K562 (cell line): Measurements from ENCODE around the gene ASS1. TPM values are rescaled to one million over a fixed set of nuclear protein-coding genes. Genes with fewer than 3 reads are reported as not detected.

Source experiments
- CBX1 ChIP-seq: sonication (generic); IDR thresholded peaks from 2 replicates; pipeline ENCODE4 v1.6.1; 2016; ENCODE audit warnings: antibody characterized with exemption, low read depth, mild to moderate bottlenecking
- CREB3L1 ChIP-seq: fragments of 450-650 bp; IDR thresholded peaks from 2 replicates; pipeline ENCODE4 v1.6.1; 2014; ENCODE audit warnings: low read depth, mild to moderate bottlenecking, moderate library complexity, borderline replicate concordance
- HDAC2 ChIP-seq: fragments of 450-650 bp; IDR thresholded peaks from 2 replicates; pipeline ENCODE4 v1.6.1; 2016; ENCODE audit warnings: mild to moderate bottlenecking
- KDM4B ChIP-seq, 2 experiments: fragments of 450-650 bp in 1 of 2; sonication (generic) in 1 of 2; IDR thresholded peaks; 2 replicates each; pipeline ENCODE4 v1.6.1; 2016 to 2017; ENCODE audit warnings: borderline replicate concordance in 2 of 2, antibody characterized with exemption in 1 of 2, low read depth in 1 of 2, mild to moderate bottlenecking in 1 of 2
- LCOR ChIP-seq: sonication (generic); formaldehyde crosslinking; IDR thresholded peaks from 2 replicates; pipeline ENCODE4 v1.8.0; 2022; ENCODE audit warnings: mild to moderate bottlenecking, missing genetic modification reagents
- LEF1 ChIP-seq: fragments of 450-650 bp; IDR thresholded peaks from 2 replicates; pipeline ENCODE4 v1.6.1; 2016; ENCODE audit warnings: mild to moderate bottlenecking
- MAZ ChIP-seq, 2 experiments: fragments of 450-650 bp in 1 of 2; sonication (generic) in 1 of 2; formaldehyde crosslinking; IDR thresholded peaks in 1 of 2; conservative IDR thresholded peaks in 1 of 2; 2 replicates each; pipeline versions ENCODE4 v1.4.0 to v1.5.0; 2020; ENCODE audit warnings: mild to moderate bottlenecking in 1 of 2, missing genetic modification reagents in 1 of 2
- MTA2 ChIP-seq: fragments of 450-650 bp; IDR thresholded peaks from 2 replicates; pipeline ENCODE4 v1.6.1; 2016; ENCODE audit warnings: low read depth
- NCOA4 ChIP-seq: fragments of 450-650 bp; IDR thresholded peaks from 2 replicates; pipeline ENCODE4 v1.6.1; 2018; ENCODE audit warnings: mild to moderate bottlenecking; ENCODE audit not compliant: partially characterized antibody
- NR4A1 ChIP-seq, 2 experiments: fragments of 250-450 bp in 1 of 2; fragments of 450-650 bp in 1 of 2; sonication (Bioruptor Pico) in 1 of 2; IDR thresholded peaks; 2 replicates each; pipeline versions ENCODE4 v1.4.0 to v1.6.1; 2016 to 2020; ENCODE audit warnings: mild to moderate bottlenecking in 2 of 2, missing compliant biosample characterization in 1 of 2, missing genetic modification characterization in 1 of 2, moderate library complexity in 1 of 2
- POLR2B ChIP-seq: fragments of 450-650 bp; IDR thresholded peaks from 2 replicates; pipeline ENCODE4 v1.6.1; 2018; ENCODE audit warnings: low read depth; ENCODE audit not compliant: partially characterized antibody
- POLR3A ChIP-seq: IDR thresholded peaks from 2 replicates; pipeline ENCODE4 v1.6.1; 2011; ENCODE audit warnings: borderline replicate concordance, mild to moderate bottlenecking, moderate library complexity; ENCODE audit not compliant: insufficient read length, insufficient read depth; ENCODE audit errors: extremely low read depth
- SMAD4 ChIP-seq: fragments of 250-450 bp; sonication (Bioruptor Pico); conservative IDR thresholded peaks from 2 replicates; pipeline ENCODE4 v1.8.0; 2021; ENCODE audit warnings: inconsistent platforms, mild to moderate bottlenecking, moderate library complexity
- TCF7 ChIP-seq: sonication (generic); IDR thresholded peaks from 2 replicates; pipeline ENCODE4 v1.6.1; 2016; ENCODE audit warnings: antibody characterized with exemption, borderline replicate concordance
- TSC22D4 ChIP-seq: fragments of 450-650 bp; IDR thresholded peaks from 2 replicates; pipeline ENCODE4 v1.6.1; 2016; ENCODE audit warnings: missing genetic modification characterization, missing biosample characterization, control low read depth
- ZNF511 ChIP-seq: sonication (generic); formaldehyde crosslinking; IDR thresholded peaks from 2 replicates; pipeline ENCODE4 v1.8.0; 2022; ENCODE audit warnings: mild to moderate bottlenecking, missing genetic modification reagents
- polyA plus RNA-seq, 8 experiments: library from polyadenylated mRNA; depleted of rRNA in 4 of 8; stranded (reverse) in 5 of 8; unstranded in 3 of 8; fragments of >200 nt; fragmentation: Nextera tagmentation in 2 of 8; fragmentation: Illumina TruSeq in 1 of 8; extraction: Ambion mirVana in 2 of 8; extraction: Trizol in 1 of 8; gene quantifications; 2 replicates each; pipeline versions ENCODE4 v1.2.1 to v1.2.3, GENCODE V29; 2011 to 2014; ENCODE audit warnings: inconsistent platforms in 1 of 8, missing spikeins in 1 of 8
- total RNA-seq, 7 experiments: library from RNA; depleted of rRNA in 6 of 7; stranded (reverse); fragments of >200 nt in 6 of 7; fragmentation: Illumina TruSeq in 2 of 7; extraction: Trizol in 2 of 7; gene quantifications; 2 replicates each; pipeline versions ENCODE4 v1.2.1 to v1.2.3, GENCODE V29; 2011 to 2021; ENCODE audit warnings: low replicate concordance in 1 of 7
- TF ChIP-seq, protein P1 (sequence below): fragments of 250-450 bp; sonication (Bioruptor Pico); IDR thresholded peaks from 2 replicates; pipeline ENCODE4 v1.4.0; 2020; ENCODE audit warnings: mild to moderate bottlenecking
- TF ChIP-seq, protein P2 (sequence below): fragments of 450-650 bp; IDR thresholded peaks from 2 replicates; pipeline ENCODE4 v1.6.1; 2017; ENCODE audit warnings: antibody characterized with exemption
- TF ChIP-seq, protein P3 (sequence below): fragments of 250-450 bp; sonication (Bioruptor Pico); IDR thresholded peaks from 2 replicates; pipeline ENCODE4 v1.8.0; 2021; ENCODE audit warnings: mild to moderate bottlenecking, moderate library complexity

ASS1 gene
- total and polyA plus RNA-seq, 9 of the 15 experiments (the other 6 are each of a cell fraction or from before 2014, with no cell fraction given) = 1.5 to 5.7 (median 3.7) TPM

DNA sequence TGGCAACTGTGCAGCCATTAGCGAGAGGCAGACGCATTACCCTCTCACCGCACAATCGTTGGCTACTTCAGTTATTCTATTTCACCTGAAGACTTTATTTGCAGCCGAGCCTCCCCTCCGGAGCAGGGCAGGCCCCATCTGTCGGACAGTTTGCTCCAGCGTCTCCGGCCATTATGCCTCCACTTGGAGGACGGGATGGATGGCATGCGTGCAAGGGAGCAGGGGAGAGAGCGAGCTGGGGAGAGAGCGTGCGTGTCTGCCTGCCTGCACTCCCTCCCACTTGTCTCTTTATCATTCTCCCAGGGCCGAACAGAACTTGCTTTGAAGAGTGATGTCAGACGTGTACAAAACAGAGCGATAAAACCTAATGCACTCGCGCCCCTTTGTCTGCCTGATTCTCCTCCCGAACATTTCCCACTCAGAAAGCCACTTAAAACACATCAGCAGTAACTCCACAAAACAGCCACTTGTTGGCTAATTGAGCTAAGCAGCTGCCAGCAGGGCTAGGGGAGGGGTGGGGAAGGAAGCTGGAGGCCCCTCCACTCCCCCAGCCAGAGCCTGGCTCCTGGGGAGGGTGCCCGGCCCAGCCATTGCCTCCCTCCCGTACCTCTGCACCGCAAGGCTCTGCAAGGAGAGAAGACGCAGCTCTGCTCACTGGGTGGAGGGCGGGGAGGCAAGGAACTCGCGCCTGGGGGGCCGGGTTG is 91.2 kb downstream of the ASS1 start (continued):
- TF ChIP-seq, protein P1, sequence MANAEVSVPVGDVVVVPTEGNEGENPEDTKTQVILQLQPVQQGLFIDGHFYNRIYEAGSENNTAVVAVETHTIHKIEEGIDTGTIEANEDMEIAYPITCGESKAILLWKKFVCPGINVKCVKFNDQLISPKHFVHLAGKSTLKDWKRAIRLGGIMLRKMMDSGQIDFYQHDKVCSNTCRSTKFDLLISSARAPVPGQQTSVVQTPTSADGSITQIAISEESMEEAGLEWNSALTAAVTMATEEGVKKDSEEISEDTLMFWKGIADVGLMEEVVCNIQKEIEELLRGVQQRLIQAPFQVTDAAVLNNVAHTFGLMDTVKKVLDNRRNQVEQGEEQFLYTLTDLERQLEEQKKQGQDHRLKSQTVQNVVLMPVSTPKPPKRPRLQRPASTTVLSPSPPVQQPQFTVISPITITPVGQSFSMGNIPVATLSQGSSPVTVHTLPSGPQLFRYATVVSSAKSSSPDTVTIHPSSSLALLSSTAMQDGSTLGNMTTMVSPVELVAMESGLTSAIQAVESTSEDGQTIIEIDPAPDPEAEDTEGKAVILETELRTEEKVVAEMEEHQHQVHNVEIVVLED = no peak
- TF ChIP-seq TSC22D4 (tag) = no peak
- peak in 1 of 2 experiments; percentile 54; a peak in 1 of 4 replicates for TF ChIP-seq MAZ (CRISPR knock-in tag; conservative IDR thresholded peaks at IDR 0.05 in 1 of 2, IDR thresholded peaks at IDR 0.05 in 1 of 2)
- peak; percentile 82 for TF ChIP-seq LEF1
- TF ChIP-seq TCF7 = peak; percentile 93
- no peak for TF ChIP-seq NR4A1 (CRISPR knock-in tag; IDR thresholded peaks at IDR 0.05)
- TF ChIP-seq NR4A1 (tag; IDR thresholded peaks at IDR 0.05) = peak; percentile 73; the same call in 1 of the 2 replicates
- 0 out of 2 replicates have a peak, but pooled peaks have one; percentile 29 for TF ChIP-seq ZNF511 (CRISPR knock-in tag)
- TF ChIP-seq CBX1 = no peak
- peak; percentile 58 for TF ChIP-seq MTA2
- TF ChIP-seq, protein P2, sequence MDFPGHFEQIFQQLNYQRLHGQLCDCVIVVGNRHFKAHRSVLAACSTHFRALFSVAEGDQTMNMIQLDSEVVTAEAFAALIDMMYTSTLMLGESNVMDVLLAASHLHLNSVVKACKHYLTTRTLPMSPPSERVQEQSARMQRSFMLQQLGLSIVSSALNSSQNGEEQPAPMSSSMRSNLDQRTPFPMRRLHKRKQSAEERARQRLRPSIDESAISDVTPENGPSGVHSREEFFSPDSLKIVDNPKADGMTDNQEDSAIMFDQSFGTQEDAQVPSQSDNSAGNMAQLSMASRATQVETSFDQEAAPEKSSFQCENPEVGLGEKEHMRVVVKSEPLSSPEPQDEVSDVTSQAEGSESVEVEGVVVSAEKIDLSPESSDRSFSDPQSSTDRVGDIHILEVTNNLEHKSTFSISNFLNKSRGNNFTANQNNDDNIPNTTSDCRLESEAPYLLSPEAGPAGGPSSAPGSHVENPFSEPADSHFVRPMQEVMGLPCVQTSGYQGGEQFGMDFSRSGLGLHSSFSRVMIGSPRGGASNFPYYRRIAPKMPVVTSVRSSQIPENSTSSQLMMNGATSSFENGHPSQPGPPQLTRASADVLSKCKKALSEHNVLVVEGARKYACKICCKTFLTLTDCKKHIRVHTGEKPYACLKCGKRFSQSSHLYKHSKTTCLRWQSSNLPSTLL = no peak
- TF ChIP-seq NCOA4 = no peak
- peak; percentile 84 for TF ChIP-seq SMAD4 (CRISPR knock-in tag)
- no peak for TF ChIP-seq KDM4B (IDR thresholded peaks at IDR 0.05; ENCODE audit: borderline replicate concordance in 2 of 2, low read depth in 1 of 2)
- TF ChIP-seq, protein P3, sequence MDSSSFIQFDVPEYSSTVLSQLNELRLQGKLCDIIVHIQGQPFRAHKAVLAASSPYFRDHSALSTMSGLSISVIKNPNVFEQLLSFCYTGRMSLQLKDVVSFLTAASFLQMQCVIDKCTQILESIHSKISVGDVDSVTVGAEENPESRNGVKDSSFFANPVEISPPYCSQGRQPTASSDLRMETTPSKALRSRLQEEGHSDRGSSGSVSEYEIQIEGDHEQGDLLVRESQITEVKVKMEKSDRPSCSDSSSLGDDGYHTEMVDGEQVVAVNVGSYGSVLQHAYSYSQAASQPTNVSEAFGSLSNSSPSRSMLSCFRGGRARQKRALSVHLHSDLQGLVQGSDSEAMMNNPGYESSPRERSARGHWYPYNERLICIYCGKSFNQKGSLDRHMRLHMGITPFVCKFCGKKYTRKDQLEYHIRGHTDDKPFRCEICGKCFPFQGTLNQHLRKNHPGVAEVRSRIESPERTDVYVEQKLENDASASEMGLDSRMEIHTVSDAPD (CRISPR knock-in tag) = no peak
- TF ChIP-seq CREB3L1 = 0 out of 2 replicates have a peak, but pooled peaks have one; percentile 43
- TF ChIP-seq POLR3A = no peak
- peak; percentile 24 for TF ChIP-seq POLR2B
- peak; percentile 75 for TF ChIP-seq LCOR (CRISPR knock-in tag)
- TF ChIP-seq HDAC2 = peak; percentile 82
